ENCODE measurements around the gene CLEC16A. TPM values are rescaled to one million over a fixed set of nuclear protein-coding genes. Genes with fewer than 3 reads are reported as not detected.

CLEC16A gene
- polyA plus RNA-seq, 10 donors: 11.4 to 15.2 (median 12.9) TPM

DNA sequence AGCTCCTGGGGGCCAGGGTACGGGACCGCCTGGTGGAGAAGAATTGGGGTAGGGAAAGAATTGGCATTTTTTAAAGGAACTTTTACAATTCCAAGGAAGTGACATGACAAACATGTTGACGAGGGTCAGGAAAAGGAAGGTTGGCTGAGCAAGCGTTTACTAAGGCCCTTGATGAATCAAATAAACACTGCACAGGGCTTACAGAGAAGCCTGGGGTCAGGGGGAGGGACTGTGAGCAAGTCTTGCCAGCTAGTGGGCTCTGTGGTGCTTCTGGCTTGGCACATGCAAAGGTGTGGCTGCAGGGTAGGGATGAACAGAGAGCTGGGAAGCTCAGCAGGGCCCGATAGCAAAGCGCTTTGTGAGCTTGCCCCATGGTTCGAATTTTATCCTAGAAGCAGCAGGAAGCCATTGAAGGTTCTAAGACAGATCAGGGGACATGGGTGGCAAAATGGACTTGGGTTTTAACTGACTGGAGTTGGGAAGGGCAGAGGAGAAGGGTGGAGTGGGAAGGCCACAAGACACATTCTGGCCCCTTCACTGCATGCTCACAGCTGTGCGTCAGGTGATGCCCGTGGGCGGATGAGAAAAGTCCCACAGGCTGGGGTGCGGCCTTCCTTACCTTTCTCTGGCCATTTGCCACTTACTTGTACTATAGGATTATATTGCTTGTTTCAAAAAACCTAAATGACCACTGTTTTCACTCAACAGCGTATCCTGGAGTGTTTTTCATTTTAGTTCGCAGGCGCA lies 193.8 kb downstream of the CLEC16A start:
- DNase-seq: no peak

DNA sequence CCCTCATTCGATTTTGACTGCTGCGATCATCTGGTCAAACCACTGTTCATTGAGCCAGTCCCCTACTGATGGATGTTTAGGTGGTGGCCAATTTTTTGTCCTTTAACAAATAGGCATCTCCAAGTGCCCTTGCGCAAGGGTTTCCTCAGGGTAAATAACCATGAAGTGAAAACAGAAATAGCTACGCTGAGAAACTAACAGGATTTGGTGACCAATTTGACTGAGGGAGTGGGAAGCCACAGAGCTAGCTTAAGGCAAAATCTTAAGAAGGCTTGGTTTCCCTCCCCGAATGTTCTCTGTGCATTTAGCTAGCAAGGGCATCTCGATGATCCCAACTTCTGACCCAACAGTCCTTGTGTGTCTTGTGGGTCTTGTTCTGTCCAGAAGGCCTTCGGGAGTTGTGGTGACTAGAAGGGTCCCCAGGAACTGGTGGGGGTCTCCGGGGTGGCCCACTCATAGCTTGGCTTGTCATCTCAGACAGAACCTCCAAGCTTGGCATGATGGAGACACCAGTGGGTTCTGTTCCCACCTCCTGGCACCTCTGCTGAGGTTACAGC lies 194.5 kb downstream of the CLEC16A start:
- DNase-seq: no peak

GRCh38 chr16:11139326-11140097 lies 195.1 kb downstream of the CLEC16A start:
- DNase-seq: no peak

- no peak for DNase-seq
Observed at GRCh38 chr16:11140098-11140375, 195.7 kb downstream of the CLEC16A start.

- DNase-seq: no peak
Observed at GRCh38 chr16:11140466-11140865, 196.1 kb downstream of the CLEC16A start.

DNA sequence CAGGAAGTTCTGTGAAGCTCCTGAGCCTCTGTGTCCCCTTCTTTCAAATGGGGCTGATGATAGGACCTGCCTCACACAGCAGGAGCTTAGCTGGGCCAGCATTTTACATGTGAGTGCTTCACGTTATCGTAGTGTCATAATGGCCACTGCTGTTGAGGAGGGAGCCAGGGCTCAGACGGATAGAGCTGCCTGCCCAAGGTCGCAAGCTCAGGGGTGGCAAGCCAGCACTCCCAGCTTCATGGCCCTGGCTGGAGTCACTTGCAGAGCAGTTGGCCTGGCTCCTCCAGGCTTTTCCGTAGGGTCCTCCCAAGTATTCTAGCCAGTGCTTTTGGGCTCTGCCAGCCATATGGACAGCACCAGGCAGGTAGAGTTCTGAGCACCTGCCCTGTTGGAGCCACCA lies 196.5 kb downstream of the CLEC16A start:
- DNase-seq: no peak

GRCh38 chr16:11141409-11142260 lies 197.3 kb downstream of the CLEC16A start:
- DNase-seq: no peak

DNA sequence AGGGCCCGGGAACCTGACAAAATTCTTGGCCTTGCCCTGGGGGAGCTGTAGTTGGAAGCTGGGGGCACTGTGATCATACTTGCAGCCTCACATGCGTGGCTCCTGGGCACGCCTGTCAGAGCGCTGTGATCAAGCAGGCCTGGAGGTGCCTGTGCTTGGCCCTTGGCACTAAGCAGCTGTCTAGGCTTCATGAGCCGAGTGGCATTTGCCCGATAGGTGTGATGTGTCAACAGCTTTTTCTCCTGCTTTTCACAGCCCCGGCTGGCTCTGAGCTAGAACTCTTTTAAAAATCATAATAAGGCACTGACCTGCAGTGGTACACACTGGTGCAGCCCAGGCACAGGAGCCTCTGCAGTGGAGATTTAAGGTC lies 197.9 kb downstream of the CLEC16A start:
- no peak for DNase-seq

GRCh38 chr16:11142951-11143350 lies 198.6 kb downstream of the CLEC16A start:
- DNase-seq: no peak

DNA sequence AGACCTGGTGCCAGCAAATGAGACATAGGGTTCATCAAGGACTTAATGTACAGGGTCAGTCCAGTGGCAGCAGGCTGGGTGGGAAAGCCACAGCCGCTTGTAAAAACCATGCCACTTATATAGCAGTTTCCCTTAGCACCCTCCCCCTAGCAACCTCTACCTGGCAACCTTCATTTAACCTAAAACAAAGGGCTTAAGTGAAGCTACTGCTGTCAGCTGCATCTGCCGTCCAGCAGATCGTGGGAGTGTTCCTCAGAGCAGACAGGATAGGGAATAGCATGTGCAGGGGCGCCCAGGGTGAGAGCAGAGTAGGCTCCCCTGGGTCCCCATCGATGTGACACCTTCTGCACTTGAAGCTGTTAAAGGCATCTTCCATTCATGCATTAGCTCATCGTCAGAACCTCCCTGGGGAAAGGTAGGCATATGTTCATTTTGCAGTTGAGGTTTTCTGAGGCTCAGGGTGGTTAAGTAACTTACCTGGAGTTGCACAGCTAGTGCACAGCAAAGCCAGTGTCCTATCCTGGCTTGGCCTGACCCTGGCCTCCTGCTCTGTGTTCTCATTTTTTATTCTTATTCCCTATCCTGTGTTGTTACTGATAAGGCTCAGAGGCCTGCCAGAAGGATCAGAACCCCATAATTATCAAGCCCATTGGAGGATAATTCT lies 199.1 kb downstream of the CLEC16A start:
- DNase-seq: no peak

DNA sequence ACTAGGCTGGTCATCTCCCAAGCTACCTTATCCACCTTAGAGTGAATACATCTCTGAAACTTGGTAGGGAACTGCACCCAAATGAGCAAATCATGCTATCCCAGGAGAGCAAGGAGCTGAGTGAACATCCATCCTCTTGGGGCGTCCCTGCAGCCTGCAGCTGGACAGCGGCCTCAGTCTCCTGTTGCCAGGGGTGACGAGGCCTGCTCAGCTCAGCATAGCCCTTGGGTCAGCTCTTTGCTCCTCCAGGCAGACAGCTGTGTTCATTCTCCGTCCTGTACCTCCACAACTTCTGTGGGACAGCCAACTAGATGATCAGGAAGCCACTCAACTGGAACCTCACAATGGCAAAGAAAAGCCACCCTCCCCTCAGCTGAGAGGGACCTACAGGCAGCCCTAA lies 199.8 kb downstream of the CLEC16A start:
- peak in 1 of 3 donors; percentile 59 for DNase-seq

- peak in 1 of 3 donors; percentile 67 for DNase-seq
Observed at GRCh38 chr16:11145173-11145818, 200.9 kb downstream of the CLEC16A start.

- DNase-seq: no peak
Observed at GRCh38 chr16:11145819-11146211, 201.5 kb downstream of the CLEC16A start.

DNA sequence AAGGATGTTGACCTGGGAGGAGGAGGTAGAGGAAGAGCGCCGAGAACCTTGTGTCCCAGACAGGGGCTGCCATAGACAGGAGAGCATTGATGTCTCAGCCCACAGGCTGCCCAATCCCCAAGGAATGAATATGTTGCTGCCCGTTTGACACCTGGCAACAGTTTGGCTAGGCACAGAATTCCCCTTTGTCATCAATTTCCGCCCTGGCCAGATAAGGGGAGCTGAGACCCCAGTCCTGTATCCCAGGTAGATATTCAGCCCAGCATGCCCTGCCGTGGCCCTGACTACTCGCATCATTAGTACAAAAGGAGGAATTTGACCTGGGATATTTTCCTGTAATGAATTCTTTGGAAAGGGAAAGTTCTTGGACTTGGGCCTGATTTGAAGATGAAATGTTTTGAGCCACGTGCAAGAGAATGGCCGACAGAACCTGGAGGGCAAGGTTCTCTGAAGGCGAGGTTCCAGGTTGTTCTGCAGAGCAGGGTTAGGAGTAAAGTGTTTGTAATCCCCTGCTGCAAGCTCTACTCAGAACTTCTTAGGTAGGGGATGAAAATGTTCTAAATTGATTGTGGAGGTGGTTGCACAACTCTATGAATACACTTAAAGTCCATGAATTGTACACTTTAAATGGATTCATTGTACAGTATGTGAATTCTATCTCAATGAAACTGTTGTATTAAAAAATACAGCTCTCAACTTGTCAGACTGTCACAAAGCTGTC lies 202.8 kb downstream of the CLEC16A start:
- DNase-seq: no peak

GRCh38 chr16:11147754-11148444 lies 203.5 kb downstream of the CLEC16A start:
- DNase-seq: peak in 1 of 3 donors; percentile 67

DNA sequence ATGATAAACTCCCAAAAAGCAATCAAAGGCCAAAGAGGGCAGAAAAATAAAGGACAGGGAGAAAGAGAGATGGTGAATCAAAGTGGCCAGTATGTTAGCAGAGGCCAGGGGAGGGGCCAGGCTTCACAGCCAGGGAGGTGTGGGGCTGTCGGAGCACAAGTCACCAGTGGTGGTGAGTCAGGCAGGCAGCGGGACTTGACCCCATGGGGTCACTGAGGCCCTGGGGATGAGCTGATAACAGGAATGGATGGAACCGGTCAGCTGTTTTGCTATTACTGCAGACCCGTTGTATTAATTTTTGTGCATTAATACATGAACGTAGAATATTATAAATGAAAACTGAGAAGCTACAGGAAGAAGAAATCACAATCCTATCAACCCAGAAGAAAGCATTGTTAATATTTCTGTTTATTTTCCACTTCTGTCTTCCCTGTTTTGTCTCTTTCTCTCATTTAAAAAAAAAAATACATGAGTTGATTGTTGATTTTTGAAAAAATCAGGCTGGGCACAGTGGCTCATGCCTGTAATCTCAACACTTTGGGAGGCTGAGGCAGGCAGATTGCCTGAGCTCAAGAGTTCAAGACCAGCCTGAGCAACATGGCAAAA lies 204.8 kb downstream of the CLEC16A start:
- no peak for DNase-seq

GRCh38 chr16:11150190-11150589 lies 205.8 kb downstream of the CLEC16A start:
- no peak for DNase-seq

DNA sequence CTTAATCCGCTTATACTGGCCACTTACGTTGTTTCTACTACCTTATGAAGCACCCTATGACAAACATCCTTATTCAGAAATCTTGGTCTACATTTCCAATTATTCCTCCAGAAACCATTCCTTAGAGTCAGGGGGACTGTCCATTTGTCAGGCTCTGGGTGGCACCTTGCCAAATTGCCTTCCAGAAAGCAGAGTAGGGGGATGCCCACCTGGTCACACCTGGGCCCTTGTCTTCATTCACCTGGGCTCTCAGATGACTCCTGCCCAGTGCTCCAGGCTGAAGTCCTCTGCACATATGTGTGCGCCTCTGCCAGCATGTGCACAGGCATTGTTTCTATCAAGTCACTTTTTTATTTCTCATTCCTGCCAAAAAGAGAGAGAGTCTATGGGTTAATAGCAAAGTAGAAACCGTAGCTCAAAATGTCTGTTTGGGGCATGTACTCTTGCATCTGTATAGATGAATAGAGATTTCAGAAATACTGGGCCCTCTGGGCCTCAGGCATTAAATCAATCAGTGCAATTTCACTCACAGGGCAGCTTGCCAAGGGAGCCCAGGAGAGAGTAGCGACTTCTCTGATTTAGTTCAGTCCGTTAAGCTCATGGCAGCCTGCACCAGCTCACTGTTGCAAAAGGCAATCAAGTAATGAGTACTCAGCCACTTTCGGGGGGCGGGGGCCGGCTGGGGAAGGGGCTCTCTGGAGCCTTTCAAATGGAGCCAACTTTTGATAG lies 207.0 kb downstream of the CLEC16A start:
- no peak for DNase-seq
